Testis (tissue), 3 donors: ENCODE measurements around the gene PPP1R3A. TPM values are rescaled to one million over a fixed set of nuclear protein-coding genes. Genes with fewer than 3 reads are reported as not detected.

Experiments
- DNase-seq: peaks from one replicate; pipeline ENCODE4 v3.0.0-alpha.2; 2019
- H3K27ac ChIP-seq, 2 donors: fragments of 200-600 bp; sonication (generic); one replicate each; pipeline ENCODE4 v1.5.1; 2019
- H3K27me3 ChIP-seq: fragments of 200-600 bp; sonication (generic); one replicate; pipeline ENCODE4 v1.5.1; 2019
- H3K36me3 ChIP-seq: fragments of 200-600 bp; sonication (generic); one replicate; pipeline ENCODE4 v1.5.1; 2017; ENCODE audit warnings: low read depth; ENCODE audit errors: missing control alignments
- H3K4me1 ChIP-seq: fragments of 200-600 bp; sonication (generic); one replicate; pipeline ENCODE4 v1.5.1; 2019
- H3K4me3 ChIP-seq, 2 donors: fragments of 200-600 bp; sonication (generic); one replicate each; pipeline ENCODE4 v1.5.1; 2017 to 2019
- H3K9me3 ChIP-seq: fragments of 200-600 bp; sonication (generic); one replicate; pipeline ENCODE4 v1.5.1; 2017
- POLR2A ChIP-seq: fragments of 450-650 bp; IDR thresholded peaks from one replicate; pipeline ENCODE4 v1.6.1; 2017; ENCODE audit warnings: antibody characterized with exemption, mild to moderate bottlenecking, moderate library complexity
- WGBS, 2 donors: methylation state at CpG; one replicate each; pipeline ENCODE4 v1.1.5; 2018; 5-methylcytosine and 5-hydroxymethylcytosine counted together
- intact Hi-C: fragments of 100-400 bp; cut with DNase I; formaldehyde crosslinking; loops from one replicate; pipeline ENCODE4 v1.15.1; 2023; ENCODE audit warnings: low total_unique reads
- polyA plus RNA-seq: library from polyadenylated mRNA; stranded (reverse); fragments of 350-450 nt; fragmentation: Illumina TruSeq; extraction: RNeasy Lipid Tissue Mini Kit (QIAGEN cat#74804); gene quantifications from one replicate; pipeline ENCODE4 v1.2.3, GENCODE V29; 2014; ENCODE audit warnings: low read depth, low replicate concordance; ENCODE audit not compliant: insufficient read depth
- total RNA-seq, 2 donors: library from RNA; depleted of rRNA; stranded (reverse); fragments of >200 nt; gene quantifications; one replicate each; pipeline ENCODE4 v1.2.3, GENCODE V29; 2016
- TF ChIP-seq, protein P1 (sequence below), 3 experiments: fragments of 450-650 bp in 2 of 3; fragments of 200-600 bp in 1 of 3; sonication (generic) in 1 of 3; IDR thresholded peaks; one replicate each; pipeline ENCODE4 v1.5.1; 2016 to 2019; ENCODE audit warnings: antibody characterized with exemption in 3 of 3, mild to moderate bottlenecking in 2 of 3, moderate library complexity in 1 of 3

PPP1R3A gene
- total and polyA plus RNA-seq, 3 donors from 2014 or later, result 0.24 to 1.4 (median 0.99) TPM

DNA sequence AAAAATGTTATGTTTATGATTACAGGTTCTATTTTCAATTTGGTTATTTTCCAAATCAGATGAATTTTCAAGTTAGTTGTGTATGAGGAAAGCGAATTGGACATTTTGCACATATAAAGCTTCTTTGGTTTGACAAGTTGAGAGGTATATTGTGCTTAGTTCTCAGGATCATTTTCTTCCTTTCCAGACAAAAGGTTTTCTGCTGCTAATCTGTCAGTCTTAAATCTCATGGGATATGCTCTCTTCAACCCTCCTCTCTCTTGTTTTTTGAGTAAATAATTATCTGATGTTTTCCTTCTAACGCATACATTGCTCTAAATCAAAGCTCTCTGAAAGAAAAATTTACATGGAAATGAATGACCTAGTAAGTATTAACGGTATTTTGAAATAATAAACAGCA is 77.9 kb downstream of the PPP1R3A start:
- no peak for DNase-seq
- TF ChIP-seq, protein P1, sequence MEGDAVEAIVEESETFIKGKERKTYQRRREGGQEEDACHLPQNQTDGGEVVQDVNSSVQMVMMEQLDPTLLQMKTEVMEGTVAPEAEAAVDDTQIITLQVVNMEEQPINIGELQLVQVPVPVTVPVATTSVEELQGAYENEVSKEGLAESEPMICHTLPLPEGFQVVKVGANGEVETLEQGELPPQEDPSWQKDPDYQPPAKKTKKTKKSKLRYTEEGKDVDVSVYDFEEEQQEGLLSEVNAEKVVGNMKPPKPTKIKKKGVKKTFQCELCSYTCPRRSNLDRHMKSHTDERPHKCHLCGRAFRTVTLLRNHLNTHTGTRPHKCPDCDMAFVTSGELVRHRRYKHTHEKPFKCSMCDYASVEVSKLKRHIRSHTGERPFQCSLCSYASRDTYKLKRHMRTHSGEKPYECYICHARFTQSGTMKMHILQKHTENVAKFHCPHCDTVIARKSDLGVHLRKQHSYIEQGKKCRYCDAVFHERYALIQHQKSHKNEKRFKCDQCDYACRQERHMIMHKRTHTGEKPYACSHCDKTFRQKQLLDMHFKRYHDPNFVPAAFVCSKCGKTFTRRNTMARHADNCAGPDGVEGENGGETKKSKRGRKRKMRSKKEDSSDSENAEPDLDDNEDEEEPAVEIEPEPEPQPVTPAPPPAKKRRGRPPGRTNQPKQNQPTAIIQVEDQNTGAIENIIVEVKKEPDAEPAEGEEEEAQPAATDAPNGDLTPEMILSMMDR (IDR thresholded peaks at IDR 0.05), result no peak
- no peak for TF ChIP-seq POLR2A
- no peak overlapping the region for H3K4me3 ChIP-seq
- no peaks in the 10 kb centered on the region for H3K27me3 ChIP-seq
- no peaks in the 10 kb centered on the region for H3K36me3 ChIP-seq
- no peaks in the 10 kb centered on the region for H3K9me3 ChIP-seq
- whole genome bisulfite sequencing, 2 donors, result 47 to 51% methylated on average over 3 of the region's 3 CpGs
- H3K27ac ChIP-seq, result no peak overlapping the region
- intact Hi-C loops, result no loop called here
- no peaks in the 10 kb centered on the region for H3K4me1 ChIP-seq

DNA sequence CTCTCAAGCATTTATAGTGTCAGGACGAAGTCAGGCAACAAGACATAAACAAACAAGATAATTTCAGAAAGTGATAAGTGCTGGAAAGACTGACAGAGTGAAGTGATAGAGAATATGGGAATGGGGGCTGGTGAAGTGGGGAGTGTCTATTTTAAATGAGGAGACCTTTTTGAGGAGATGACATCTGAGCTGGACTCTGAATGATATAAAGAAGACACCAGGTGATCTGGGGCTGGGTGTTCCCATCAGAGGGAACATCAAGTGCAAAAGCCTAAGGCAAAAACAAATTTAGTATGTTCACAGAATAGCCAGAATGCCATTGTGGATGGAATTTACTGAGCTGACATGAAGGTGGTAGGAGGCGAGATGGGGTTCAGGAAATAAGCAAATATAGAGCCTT is 83.4 kb downstream of the PPP1R3A start:
- WGBS, 2 donors, result 83 to 84% methylated on average over 2 of the region's 2 CpGs

DNA sequence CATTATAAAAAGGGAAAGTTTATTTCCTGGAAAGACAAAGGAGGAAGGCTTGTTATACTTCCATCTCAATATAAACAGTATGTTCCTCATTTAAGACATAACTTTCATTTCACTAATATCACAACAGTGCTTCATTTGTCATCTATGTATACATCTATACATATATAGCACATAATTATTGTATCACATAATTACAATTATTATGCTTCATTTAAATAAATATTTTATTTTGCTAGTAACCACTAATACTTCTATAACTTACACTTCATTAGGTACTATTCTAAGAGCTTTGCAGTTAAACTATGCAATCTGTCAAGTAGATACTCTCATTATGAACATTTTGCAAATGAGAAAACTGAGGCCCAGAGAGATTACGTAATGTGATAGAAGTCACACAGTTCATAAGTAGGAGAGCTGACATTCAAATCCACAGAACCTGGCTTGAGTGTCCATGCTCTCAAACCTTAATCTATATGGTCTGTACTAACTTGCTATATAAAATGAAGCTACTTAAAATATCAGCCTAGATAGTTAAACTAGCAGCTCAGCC is 86.5 kb downstream of the PPP1R3A start:
- DNase-seq, result no peak
- H3K36me3 ChIP-seq, result no peaks in the 10 kb centered on the region
- H3K4me1 ChIP-seq, result no peaks in the 10 kb centered on the region
- no peaks in the 10 kb centered on the region for H3K27me3 ChIP-seq
- no peak overlapping the region for H3K4me3 ChIP-seq
- H3K27ac ChIP-seq, result no peak overlapping the region
- 87 to 95% methylated on average over 1 of the region's 1 CpG for WGBS, 2 donors
- intact Hi-C loops, result no loop called here
- TF ChIP-seq, protein P1 (IDR thresholded peaks at IDR 0.05), result no peak
- no peak for TF ChIP-seq POLR2A
- no peaks in the 10 kb centered on the region for H3K9me3 ChIP-seq

More for the DNA sequence above, 83.4 kb downstream of the PPP1R3A start:
- Histone ChIP-seq H3K4me1 (no peaks in the 10 kb centered on the region), H3K27me3 (no peaks in the 10 kb centered on the region), H3K4me3 (no peak overlapping the region), H3K36me3 (no peaks in the 10 kb centered on the region), H3K27ac (no peak overlapping the region), H3K9me3 (no peaks in the 10 kb centered on the region)
- no peak for DNase-seq
- TF ChIP-seq POLR2A, result no peak
- TF ChIP-seq, protein P1 (IDR thresholded peaks at IDR 0.05), result no peak
- intact Hi-C loops, result no loop called here

DNA sequence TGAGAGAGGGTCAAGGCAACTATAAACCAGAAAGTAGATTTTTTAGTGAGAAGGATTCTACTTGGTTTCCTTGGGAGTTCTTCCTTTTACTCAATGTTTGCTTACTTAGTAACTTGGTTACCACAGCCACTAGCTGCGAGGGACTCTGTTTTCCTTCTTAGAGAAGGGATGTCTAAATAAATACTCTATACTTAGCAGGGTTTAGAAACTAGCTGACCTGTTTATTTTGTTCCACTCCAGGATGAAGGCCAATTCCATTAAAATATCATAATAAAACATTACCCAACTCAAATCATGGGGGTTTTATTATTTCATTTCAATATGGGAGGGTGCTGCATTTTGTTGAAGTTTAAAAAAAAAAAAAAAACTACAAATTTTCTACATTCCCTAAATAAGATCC is 87.3 kb downstream of the PPP1R3A start:
- DNase-seq, result no peak
- no peaks in the 10 kb centered on the region for H3K9me3 ChIP-seq
- H3K27me3 ChIP-seq, result no peaks in the 10 kb centered on the region
- no peaks in the 10 kb centered on the region for H3K36me3 ChIP-seq
- no peak for TF ChIP-seq POLR2A
- TF ChIP-seq, protein P1 (IDR thresholded peaks at IDR 0.05), result no peak
- no peak overlapping the region for H3K27ac ChIP-seq
- intact Hi-C loops, result no loop called here
- 42 to 60% methylated on average over 1 of the region's 1 CpG for WGBS, 2 donors
- no peak overlapping the region for H3K4me3 ChIP-seq
- no peaks in the 10 kb centered on the region for H3K4me1 ChIP-seq

DNA sequence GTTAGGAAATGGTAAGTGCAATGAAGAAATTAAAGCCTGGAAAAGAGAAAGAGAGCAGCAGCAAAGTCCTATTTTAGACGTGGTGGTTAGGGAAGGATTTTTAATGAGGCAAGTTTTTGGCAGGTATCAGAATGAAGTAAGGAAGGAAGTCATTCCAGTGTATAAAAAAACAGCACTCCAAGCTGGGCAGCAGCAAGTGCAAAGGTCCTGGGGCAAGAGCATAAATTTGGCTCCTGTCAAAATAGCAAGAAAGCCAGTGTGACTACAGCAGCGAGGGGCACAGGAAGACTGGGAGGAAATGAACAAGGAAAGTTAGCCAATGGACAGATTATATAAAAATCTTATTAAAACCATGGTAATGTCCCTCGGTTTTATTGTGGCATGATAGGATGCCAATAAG is 90.2 kb downstream of the PPP1R3A start:
- intact Hi-C loops, result no loop called here
- no peaks in the 10 kb centered on the region for H3K27me3 ChIP-seq
- no peaks in the 10 kb centered on the region for H3K36me3 ChIP-seq
- no peak for TF ChIP-seq POLR2A
- TF ChIP-seq, protein P1 (IDR thresholded peaks at IDR 0.05), result no peak
- H3K4me3 ChIP-seq, result no peak overlapping the region
- WGBS, 2 donors, result 60 to 67% methylated on average over 3 of the region's 3 CpGs
- no peaks in the 10 kb centered on the region for H3K9me3 ChIP-seq
- no peaks in the 10 kb centered on the region for H3K4me1 ChIP-seq
- DNase-seq, result no peak
- H3K27ac ChIP-seq, result no peak overlapping the region
